ENCODE measurements around the gene ALDH16A1. TPM values are rescaled to one million over a fixed set of nuclear protein-coding genes. Genes with fewer than 3 reads are reported as not detected.

The ALDH16A1 gene
- total RNA-seq, 1 donor from 2014 or later = 14.7 TPM

DNA sequence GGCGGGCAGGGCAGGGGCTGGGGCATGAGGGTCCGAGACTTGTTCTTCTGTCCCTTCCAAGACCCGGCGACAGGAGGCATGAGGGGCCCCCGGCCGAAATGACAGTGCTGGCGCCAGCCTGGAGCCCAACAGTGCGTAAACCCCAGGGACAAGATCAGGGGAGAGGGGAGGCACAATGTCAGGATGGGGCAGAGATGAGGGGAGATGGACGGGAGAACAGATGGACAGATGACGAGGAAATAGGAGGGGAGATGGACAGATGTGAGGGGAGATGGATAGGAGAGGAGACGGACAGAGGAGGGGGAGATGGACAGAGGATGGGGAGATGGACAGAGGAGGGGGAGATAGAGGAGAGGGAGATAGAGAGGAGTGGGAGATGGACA is 21.5 kb downstream of the ALDH16A1 start:
- peaks cover 14% of the 10 kb centered on the region for H3K27me3 ChIP-seq
- Mint-ChIP-seq H3K9me3 (no peaks in the 10 kb centered on the region), H3K36me3 (peaks cover 2% of the 10 kb centered on the region), H3K4me1 (peaks cover 8% of the 10 kb centered on the region), H3K27me3 (ENCODE audit: insufficient read depth, low read depth) (peaks cover 8% of the 10 kb centered on the region), H3K27ac (no peak overlapping the region), H3K4me3 (no peak overlapping the region)
- no peak overlapping the region for H3K9ac ChIP-seq
- H3K4me3 ChIP-seq = peak overlapping the region; percentile 39
- no peak overlapping the region for H3K27ac ChIP-seq
- H3K79me2 ChIP-seq (ENCODE audit: low read depth) = no peaks in the 10 kb centered on the region
- peak overlapping the region; percentile 67 for H3K4me2 ChIP-seq
- H4K20me1 ChIP-seq (ENCODE audit: low read depth) = no peaks in the 10 kb centered on the region
- peaks cover 32% of the 10 kb centered on the region for H3F3A ChIP-seq (ENCODE audit: low read depth)
- TF ChIP-seq EZH2phosphoT487 (IDR thresholded peaks at IDR 0.05) (no peak), EZH2 (IDR thresholded peaks at IDR 0.05) (no peak)
- TF ChIP-seq, protein P1, sequence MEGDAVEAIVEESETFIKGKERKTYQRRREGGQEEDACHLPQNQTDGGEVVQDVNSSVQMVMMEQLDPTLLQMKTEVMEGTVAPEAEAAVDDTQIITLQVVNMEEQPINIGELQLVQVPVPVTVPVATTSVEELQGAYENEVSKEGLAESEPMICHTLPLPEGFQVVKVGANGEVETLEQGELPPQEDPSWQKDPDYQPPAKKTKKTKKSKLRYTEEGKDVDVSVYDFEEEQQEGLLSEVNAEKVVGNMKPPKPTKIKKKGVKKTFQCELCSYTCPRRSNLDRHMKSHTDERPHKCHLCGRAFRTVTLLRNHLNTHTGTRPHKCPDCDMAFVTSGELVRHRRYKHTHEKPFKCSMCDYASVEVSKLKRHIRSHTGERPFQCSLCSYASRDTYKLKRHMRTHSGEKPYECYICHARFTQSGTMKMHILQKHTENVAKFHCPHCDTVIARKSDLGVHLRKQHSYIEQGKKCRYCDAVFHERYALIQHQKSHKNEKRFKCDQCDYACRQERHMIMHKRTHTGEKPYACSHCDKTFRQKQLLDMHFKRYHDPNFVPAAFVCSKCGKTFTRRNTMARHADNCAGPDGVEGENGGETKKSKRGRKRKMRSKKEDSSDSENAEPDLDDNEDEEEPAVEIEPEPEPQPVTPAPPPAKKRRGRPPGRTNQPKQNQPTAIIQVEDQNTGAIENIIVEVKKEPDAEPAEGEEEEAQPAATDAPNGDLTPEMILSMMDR (IDR thresholded peaks at IDR 0.05) = no peak
- peak overlapping the region; percentile 87 for H2AFZ ChIP-seq (replicated peaks)
- DNase-seq (ENCODE audit: low spot score) = no peak
- no peaks in the 10 kb centered on the region for H3K9me3 ChIP-seq (ENCODE audit: low read depth)
- no peaks in the 10 kb centered on the region for H3K36me3 ChIP-seq
- H3K4me1 ChIP-seq = peaks cover 7% of the 10 kb centered on the region

DNA sequence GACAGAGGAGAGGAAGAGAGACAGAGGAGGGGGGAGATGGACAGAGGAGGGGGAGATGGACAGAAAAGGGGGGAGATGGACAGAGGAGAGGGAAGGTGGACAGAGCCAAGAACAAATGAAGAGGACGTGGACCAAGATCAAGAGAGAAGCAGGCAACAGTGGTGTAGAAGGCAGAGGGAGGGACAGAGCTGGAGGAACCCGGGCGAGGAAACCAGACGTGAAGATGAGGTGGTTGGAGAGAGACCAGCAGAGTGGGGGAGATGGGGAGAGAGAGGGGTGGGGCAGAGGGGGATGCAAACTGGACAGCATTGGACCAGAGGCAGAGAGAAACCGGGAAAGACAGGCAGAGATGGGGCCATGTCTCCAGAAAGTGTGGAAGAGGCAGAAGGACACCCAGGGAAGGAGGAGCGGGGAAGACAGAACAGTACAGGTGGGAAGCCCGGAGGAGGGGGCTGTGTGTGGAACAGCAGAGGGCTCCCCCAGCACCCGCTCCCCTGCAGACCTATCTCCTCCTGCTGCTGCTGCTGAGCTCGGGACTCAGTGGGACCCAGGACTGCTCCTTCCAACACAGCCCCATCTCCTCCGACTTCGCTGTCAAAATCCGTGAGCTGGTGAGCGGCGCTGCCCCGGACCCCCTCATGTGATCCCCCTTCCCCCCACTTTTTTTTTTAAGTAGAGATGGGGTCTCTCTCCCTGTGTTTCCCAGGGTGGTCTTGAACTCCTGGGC is 22.3 kb downstream of the ALDH16A1 start:
- Histone ChIP-seq H3K9ac (no peak overlapping the region), H3K79me2 (ENCODE audit: low read depth) (no peaks in the 10 kb centered on the region), H3F3A (ENCODE audit: low read depth) (peaks cover 30% of the 10 kb centered on the region), H3K4me2 (peak overlapping the region; percentile 36), H2AFZ (replicated peaks) (no peak overlapping the region), H3K27ac (no peak overlapping the region), H3K9me3 (ENCODE audit: low read depth) (no peaks in the 10 kb centered on the region), H3K27me3 (peaks cover 14% of the 10 kb centered on the region), H4K20me1 (ENCODE audit: low read depth) (no peaks in the 10 kb centered on the region), H3K36me3 (no peaks in the 10 kb centered on the region), H3K4me3 (no peak overlapping the region), H3K4me1 (peaks cover 7% of the 10 kb centered on the region)
- peaks cover 2% of the 10 kb centered on the region for H3K36me3 Mint-ChIP-seq
- peak overlapping the region; percentile 72 for H3K4me3 Mint-ChIP-seq
- TF ChIP-seq, protein P1 (IDR thresholded peaks at IDR 0.05) = no peak
- TF ChIP-seq EZH2phosphoT487 (IDR thresholded peaks at IDR 0.05) = no peak
- TF ChIP-seq EZH2 (IDR thresholded peaks at IDR 0.05) = no peak
- H3K4me1 Mint-ChIP-seq = peaks cover 8% of the 10 kb centered on the region
- no peaks in the 10 kb centered on the region for H3K9me3 Mint-ChIP-seq
- peaks cover 8% of the 10 kb centered on the region for H3K27me3 Mint-ChIP-seq (ENCODE audit: insufficient read depth, low read depth)
- no peak overlapping the region for H3K27ac Mint-ChIP-seq
- no peak for DNase-seq (ENCODE audit: low spot score)

DNA sequence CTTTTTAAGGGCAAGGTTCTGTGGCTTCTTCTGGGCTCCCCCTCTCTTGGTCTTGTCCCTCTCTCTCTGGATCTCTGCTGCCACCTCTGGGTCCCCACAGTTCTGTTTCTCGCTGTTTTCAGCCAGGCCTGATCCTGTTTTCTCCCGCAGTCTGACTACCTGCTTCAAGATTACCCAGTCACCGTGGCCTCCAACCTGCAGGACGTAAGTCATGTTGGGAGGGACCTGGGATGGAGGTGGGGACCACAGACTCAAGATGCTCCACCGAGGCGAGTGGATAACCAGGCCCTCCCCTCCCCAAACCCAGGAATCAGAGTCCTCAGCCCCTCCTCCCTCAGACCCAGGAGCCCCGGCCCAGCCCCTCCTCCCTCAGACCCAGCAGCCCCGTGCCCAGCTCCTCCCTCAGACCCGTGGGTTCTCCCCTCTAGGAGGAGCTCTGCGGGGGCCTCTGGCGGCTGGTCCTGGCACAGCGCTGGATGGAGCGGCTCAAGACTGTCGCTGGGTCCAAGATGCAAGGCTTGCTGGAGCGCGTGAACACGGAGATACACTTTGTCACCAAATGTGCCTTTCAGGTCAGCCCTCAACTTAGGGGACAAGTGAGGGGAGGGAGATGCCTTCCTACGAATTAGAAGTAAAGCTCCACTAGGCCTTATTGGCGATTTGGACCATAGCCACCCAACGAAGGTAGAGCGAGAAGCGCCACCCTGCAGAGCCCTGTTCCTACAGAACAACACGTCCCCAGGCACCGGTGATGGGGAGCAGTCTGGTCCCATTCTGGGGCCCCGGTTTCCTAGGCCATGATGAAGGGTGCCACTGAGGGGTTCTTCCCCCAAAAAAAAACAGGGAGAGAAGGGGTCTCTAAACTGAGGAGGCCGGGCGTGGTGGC is 23.2 kb downstream of the ALDH16A1 start:
- Mint-ChIP-seq H3K9me3 (no peaks in the 10 kb centered on the region), H3K4me3 (peak overlapping the region; percentile 73), H3K27me3 (ENCODE audit: insufficient read depth, low read depth) (peaks cover 8% of the 10 kb centered on the region), H3K27ac (peak overlapping the region; percentile 94), H3K36me3 (no peaks in the 10 kb centered on the region), H3K4me1 (peaks cover 8% of the 10 kb centered on the region)
- Histone ChIP-seq H3K4me3 (no peak overlapping the region), H3K36me3 (no peaks in the 10 kb centered on the region), H4K20me1 (ENCODE audit: low read depth) (no peaks in the 10 kb centered on the region), H3K27ac (no peak overlapping the region), H3K27me3 (peaks cover 14% of the 10 kb centered on the region), H3K79me2 (ENCODE audit: low read depth) (no peaks in the 10 kb centered on the region), H2AFZ (replicated peaks) (peak overlapping the region; percentile 69), H3K4me1 (peaks cover 7% of the 10 kb centered on the region), H3F3A (ENCODE audit: low read depth) (peaks cover 30% of the 10 kb centered on the region), H3K4me2 (peak overlapping the region; percentile 36), H3K9ac (no peak overlapping the region), H3K9me3 (ENCODE audit: low read depth) (no peaks in the 10 kb centered on the region)
- DNase-seq (ENCODE audit: low spot score) = peak; percentile 94
- TF ChIP-seq, protein P1 (IDR thresholded peaks at IDR 0.05) = peak; percentile 69
- no peak for TF ChIP-seq EZH2phosphoT487 (IDR thresholded peaks at IDR 0.05)

Data from neural progenitor cell (in vitro differentiated cells).